ENCODE data around the gene PODXL2.

The PODXL2 gene

DNA sequence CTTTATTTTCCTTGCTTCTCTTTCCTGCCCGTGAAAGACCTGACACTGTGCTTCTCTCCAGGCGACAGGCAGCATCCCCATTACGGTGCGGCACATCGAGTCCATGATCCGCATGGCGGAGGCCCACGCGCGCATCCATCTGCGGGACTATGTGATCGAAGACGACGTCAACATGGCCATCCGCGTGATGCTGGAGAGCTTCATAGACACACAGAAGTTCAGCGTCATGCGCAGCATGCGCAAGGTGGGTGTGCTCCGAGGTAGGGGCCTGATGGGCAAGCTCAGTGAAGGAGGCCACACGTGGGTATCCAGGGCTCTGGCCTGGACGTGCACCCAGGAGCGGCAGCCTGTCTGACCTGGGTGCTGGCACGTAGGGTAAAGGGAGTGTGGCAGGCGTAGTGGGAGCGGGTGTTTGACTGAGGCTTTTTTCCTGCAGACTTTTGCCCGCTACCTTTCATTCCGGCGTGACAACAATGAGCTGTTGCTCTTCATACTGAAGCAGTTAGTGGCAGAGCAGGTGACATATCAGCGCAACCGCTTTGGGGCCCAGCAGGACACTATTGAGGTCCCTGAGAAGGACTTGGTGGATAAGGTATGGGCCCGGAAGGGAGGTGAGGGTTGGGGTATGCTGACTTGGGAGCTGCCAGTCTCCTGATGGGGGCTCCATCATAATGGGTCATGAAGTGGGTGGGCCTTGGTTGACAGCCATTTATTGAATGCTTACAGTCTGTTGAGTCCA is 8.2 kb upstream of the PODXL2 start:
- DNase-seq (ENCODE audit: low read depth) = no peak
- TF ChIP-seq, protein P1, sequence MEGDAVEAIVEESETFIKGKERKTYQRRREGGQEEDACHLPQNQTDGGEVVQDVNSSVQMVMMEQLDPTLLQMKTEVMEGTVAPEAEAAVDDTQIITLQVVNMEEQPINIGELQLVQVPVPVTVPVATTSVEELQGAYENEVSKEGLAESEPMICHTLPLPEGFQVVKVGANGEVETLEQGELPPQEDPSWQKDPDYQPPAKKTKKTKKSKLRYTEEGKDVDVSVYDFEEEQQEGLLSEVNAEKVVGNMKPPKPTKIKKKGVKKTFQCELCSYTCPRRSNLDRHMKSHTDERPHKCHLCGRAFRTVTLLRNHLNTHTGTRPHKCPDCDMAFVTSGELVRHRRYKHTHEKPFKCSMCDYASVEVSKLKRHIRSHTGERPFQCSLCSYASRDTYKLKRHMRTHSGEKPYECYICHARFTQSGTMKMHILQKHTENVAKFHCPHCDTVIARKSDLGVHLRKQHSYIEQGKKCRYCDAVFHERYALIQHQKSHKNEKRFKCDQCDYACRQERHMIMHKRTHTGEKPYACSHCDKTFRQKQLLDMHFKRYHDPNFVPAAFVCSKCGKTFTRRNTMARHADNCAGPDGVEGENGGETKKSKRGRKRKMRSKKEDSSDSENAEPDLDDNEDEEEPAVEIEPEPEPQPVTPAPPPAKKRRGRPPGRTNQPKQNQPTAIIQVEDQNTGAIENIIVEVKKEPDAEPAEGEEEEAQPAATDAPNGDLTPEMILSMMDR (conservative IDR thresholded peaks at IDR 0.05; ENCODE audit: low read depth, low read length) = no peak
- no peak overlapping the region for H3K4me3 ChIP-seq (ENCODE audit: low read length)

DNA sequence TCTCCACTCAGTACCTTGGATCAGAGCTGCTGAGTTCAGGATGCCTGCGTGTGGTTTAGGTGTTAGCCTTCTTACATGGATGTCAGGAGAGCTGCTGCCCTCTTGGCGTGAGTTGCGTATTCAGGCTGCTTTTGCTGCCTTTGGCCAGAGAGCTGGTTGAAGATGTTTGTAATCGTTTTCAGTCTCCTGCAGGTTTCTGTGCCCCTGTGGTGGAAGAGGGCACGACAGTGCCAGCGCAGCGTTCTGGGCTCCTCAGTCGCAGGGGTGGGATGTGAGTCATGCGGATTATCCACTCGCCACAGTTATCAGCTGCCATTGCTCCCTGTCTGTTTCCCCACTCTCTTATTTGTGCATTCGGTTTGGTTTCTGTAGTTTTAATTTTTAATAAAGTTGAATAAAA is 7.0 kb upstream of the PODXL2 start:
- DNase-seq (ENCODE audit: low read depth) = no peak
- TF ChIP-seq, protein P1 (conservative IDR thresholded peaks at IDR 0.05; ENCODE audit: low read depth, low read length) = no peak
- no peak overlapping the region for H3K4me3 ChIP-seq (ENCODE audit: low read length)

DNA sequence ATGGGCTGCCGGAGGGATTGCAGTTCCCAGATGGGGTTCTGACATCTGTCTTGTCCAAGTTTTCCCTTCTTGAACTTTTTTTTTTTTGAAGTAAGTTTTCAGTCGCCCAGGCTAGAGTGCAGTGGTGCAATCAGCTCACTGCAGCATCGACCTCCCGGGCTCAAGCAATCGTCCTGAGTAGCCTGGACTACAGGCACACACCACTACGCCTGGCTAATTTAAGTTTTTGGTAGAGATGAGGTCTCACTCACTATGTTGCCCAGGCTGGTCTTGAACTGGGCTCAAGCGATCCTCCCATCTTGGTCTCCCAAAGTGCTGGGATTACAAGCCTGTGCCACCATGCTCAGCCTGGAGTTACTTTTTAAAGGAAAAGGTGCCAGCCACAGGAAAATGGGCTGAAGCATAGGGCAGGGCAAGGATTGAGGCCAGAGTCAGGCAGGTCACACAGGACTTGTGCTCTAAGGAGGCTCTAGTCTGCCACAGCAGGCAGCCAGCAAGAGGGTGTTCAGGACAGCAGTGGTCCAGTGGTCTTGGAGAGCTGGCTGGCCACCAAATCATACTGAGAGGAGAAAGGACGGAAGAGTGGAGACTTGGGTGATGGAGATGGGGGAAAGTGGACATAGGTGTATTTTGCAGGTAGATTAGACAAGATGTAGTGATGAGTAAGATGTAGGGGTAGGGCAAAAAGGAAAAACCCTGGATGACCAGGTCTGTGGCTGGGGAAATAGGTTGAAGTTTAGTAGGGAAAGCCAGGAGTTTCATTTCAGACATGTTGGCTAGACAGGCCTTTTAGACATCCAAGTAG is 6.0 kb upstream of the PODXL2 start:
- DNase-seq (ENCODE audit: low read depth) = no peak
- TF ChIP-seq, protein P1 (conservative IDR thresholded peaks at IDR 0.05; ENCODE audit: low read depth, low read length) = no peak

DNA sequence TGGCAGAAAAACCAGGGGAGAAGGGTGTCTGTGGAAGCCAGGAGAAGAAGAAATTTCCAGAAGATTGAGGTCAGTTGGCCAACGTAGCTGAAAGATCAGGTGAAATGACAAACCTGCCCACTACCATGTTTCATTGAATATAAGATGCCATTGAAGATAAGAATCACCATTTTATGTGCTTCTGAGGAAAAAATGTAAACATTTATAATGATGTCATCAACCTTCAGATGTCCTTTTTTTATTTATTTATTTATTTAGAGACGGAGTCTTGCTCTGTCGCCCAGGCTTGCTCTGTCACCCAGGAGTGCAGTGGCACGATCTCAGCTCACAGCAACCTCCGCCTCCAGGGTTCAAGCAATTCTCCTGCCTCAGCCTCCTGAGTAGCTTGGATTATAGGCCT is 4.9 kb upstream of the PODXL2 start:
- DNase-seq (ENCODE audit: low read depth) = no peak

More for the DNA sequence above, 6.0 kb upstream of the PODXL2 start:
- no peak overlapping the region for H3K4me3 ChIP-seq (ENCODE audit: low read length)

DNA sequence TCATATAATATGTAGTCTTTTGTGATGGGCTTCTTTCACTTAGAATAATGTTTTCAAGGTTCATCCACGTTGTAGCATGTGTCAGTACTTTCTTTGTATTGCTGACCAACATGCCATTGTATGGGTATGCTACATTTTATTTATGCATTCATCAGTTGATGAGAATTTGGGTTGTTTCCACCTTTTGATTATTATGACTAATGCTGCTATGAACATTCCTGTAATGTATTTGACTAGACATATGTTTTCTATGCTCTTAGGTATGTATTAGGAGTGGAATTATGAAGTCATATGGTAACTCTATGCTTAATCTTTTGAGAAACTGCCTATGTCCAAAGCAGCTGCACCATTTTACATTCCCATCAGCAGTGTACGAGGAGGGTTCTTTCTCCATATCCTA is 3.2 kb upstream of the PODXL2 start:
- TF ChIP-seq, protein P1 (conservative IDR thresholded peaks at IDR 0.05; ENCODE audit: low read depth, low read length) = no peak
- no peak for DNase-seq (ENCODE audit: low read depth)
- no peak overlapping the region for H3K4me3 ChIP-seq (ENCODE audit: low read length)

More for the DNA sequence above, 4.9 kb upstream of the PODXL2 start:
- TF ChIP-seq, protein P1 (conservative IDR thresholded peaks at IDR 0.05; ENCODE audit: low read depth, low read length) = no peak
- no peak overlapping the region for H3K4me3 ChIP-seq (ENCODE audit: low read length)

DNA sequence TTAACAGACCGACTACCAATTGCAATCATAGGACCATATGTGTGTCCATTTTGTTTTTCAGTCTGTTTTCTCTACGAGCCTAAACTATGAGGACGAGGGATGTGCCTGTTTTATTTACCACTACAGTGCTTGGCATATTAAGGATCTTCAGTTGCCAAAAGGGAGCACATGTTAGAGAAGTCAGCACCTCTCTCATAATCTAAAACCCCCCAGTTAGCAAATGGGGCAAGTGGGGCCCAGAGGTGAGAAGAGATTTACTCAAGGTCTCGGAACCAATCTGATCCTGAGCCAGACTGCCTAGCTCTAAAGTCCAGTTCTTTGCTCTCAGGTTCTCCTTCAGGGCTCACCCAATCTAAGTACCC is 578 bp upstream of the PODXL2 start:
- no peak overlapping the region for H3K4me3 ChIP-seq (ENCODE audit: low read length)
- no peak for DNase-seq (ENCODE audit: low read depth)
- TF ChIP-seq, protein P1 (conservative IDR thresholded peaks at IDR 0.05; ENCODE audit: low read depth, low read length) = no peak
